Dedifferentiated amniotic fluid mesenchymal stem cell (primary cell): Measurements from ENCODE around the gene SAMD9L.

ENCODE experiments used
- DNase-seq: peaks from one replicate; pipeline ENCODE4 v3.0.0-alpha.2; 2016; ENCODE audit errors: extremely low spot score

Gene SAMD9L

DNA sequence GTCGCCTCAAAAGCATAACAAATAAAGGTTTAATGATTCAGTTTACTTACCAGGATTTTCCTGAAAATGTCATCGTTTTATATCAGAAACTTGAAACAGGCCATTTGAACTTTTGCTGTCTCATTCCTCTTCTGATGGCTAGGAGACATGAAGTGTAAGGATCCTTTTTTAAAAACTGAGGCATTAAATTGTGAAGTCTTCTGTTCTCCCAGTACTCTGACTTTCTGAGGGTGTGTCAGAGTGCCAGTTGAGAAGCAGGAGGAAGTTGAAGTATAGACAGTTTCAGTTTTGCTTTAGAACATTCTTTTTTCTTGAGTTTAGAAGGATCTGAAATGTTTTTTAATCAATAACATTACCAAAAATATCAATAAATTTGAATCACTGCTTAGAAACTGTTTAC is at the start of gene SAMD9L:
SAMD9L (minus strand) TSS at position 242 of the 400 bp plus-strand sequence. CDS start 12,414 bp downstream, outside the sequence.
- peak; percentile 21 for DNase-seq

DNA sequence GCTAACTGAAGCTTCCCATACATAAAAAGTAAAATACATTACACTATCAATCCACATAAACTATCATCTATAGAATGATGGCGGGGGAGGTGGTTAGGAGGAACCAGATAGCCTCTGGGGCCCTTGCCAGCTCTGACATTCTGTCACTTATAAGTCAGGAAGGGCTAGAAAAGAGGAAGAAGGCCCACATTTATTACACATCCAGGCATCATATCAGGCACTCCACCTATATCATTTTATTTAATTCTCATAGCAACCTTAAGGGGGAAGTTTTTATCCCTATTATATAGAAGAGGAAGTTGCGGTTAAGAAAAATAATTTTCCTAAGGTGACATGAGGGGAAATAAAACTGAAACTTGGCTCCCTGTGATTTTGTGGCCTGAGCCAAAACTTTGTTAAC is 48.2 kb upstream of the SAMD9L start:
- no peak for DNase-seq

DNA sequence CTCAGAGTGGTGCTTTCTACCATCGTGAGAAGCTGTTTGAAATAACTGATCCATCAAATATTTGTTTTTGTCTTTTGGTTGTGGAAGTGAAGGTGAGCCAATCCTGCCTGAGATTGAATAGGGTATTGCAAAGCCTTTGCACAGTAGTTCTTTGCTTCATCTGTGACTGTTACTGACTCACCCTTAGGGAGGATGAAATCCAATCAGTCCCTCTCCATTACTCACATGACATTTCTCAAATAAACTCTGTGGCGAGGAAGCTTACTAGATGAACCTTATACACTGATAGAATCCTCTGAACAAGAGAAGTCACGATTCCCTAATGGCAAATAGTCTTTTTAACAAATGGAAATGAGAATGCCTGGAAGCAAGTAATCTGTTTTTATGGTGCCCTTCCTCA is 46.2 kb upstream of the SAMD9L start:
- DNase-seq: no peak

- no peak for DNase-seq
Measured at GRCh38 chr7:93188870-93189634, 40.9 kb upstream of the SAMD9L start.

- no peak for DNase-seq
Measured at GRCh38 chr7:93185303-93186027, 37.3 kb upstream of the SAMD9L start.

- no peak for DNase-seq
Measured at GRCh38 chr7:93179173-93179572, 31.0 kb upstream of the SAMD9L start.

GRCh38 chr7:93178213-93178612 is 30.0 kb upstream of the SAMD9L start:
- DNase-seq: no peak

DNA sequence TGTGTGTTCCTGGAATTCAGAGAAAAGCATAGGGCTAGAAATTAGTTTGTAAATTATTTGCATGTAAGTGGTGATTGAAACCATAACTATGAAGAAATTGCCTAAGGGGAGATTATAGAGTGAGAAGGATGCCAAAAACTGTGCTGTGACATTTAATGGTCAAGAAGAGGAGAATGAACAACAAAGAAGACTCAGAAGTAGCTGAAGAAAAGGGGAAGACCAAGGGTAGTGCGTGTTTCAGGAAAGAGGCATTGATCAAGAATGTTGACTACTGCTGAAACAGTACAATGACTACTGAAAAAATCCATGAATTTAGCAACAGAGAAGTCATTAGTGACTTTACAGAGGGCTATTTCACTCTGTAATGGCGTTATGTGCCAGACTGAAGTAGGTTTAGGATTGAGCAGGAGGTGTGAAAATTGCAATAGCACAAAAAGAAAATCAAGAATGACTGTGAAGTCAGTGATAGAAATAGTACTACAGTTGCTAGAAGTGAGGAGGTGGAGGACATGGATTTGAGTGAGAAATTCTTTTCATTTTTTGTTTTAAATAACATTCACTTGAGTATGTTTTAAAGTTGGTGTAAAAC is 28.9 kb upstream of the SAMD9L start:
- DNase-seq: no peak

DNA sequence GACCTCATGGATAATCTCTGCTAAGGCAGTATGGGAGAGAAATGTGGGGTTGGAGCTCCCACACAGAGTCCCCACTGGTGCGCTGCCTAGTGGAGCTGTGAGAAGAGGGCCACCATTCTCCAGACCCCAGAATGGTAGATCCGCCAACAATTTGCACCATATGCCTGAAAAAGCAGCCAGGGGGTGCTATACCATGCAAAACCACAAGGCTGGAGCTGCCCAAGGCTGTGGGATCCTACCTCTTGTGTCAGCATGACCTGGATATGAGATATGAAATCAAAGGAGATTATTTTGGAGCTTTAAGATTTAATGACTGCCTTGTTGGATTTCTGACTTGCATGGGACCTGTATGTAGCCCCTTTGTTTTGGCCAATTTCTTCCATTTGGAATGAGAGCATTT is 27.0 kb upstream of the SAMD9L start:
- no peak for DNase-seq

GRCh38 chr7:93172683-93173082 is 24.5 kb upstream of the SAMD9L start:
- DNase-seq: no peak

DNA sequence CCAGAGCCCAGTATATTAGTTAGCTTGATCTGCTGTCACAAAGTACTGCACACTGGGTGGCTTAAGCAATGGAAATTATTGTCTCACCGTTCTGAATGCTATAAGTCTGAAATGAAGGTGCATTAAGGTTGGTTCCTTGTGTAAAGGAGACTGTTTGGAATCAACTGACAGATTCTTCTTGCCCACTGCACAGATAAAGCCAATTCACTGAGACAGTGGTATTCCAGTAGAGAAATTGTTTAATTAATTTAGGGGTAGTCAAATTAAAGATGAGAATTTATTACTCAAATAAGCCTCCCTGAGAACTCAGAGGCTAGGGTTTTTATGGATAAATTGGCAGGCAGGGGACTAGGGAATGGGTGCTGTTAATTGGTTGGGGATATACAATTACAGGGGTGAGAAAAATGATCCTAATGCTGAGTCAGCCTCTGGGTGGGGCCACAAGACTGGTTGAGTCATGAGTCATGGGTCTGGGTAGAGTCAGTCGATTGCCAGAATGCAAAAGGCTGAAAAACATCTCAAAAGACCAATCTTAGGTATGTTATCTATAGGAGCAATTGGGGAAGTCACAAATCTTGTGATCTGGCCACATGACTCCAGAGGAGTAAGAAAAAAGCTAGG is 23.5 kb upstream of the SAMD9L start:
- no peak for DNase-seq

DNA sequence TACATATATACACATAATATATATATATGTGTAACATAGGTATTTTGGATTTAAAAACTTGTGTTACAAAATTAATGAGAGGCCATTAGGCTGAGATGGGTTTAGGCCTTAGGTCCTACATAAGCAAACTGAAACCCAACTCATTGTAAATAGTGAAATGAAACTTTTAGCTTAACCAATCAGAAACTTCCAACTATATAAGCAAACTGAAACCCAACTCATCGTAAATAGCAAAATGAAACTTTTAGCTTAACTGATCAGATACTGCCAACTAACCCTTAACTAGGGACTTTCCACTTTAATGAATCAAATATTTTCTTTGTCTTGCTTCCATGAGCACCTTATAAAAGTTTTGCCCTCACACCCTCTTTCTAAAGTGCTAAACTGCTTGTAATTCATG is 17.3 kb upstream of the SAMD9L start:
- DNase-seq: no peak

GRCh38 chr7:93164766-93165165 is 16.6 kb upstream of the SAMD9L start:
- DNase-seq: no peak

DNA sequence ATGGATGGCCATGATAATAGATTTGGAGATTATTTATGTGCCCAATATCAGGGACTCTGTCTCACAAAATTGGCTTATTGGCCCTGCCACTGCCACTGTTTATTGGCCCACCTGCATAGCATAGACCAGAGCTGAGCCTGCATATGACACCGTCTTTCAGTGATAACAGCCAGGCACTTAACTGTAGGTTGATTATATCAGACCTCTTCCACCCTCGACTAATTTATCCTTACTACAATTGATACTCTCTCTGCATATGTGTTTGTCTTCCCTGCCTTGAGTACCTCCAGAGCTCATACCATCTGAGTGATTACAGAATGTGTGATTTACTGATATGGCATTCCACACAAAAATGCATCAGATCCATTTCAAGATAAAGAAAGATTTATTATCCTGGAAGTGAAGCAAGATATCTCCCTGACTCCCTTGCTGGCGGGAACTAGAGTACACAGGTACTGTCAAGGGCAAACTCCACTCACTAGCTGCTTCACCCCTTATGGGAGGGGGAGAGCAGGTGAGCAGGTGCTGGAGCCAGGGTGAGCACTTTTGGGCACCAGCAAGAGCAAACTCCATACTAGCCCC is 13.1 kb upstream of the SAMD9L start:
- no peak for DNase-seq

DNA sequence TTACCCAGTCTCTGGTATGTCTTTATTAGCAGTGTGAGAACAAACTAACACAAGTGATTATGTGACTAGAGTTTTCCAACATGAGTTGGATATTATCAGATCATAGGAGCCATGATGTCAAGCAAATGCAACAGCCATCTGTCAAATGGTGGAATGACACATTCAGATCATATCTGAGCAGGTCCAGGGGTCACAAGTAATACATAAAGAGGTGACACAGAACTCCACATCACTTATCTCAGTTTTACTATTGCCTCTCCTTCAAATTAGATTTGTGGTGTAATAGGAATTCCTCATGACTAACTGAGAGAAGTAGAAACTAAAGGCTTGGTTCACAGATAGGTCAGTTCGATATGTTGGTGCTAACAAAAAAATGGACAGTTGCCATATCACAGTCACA is 12.2 kb upstream of the SAMD9L start:
- DNase-seq: no peak

DNA sequence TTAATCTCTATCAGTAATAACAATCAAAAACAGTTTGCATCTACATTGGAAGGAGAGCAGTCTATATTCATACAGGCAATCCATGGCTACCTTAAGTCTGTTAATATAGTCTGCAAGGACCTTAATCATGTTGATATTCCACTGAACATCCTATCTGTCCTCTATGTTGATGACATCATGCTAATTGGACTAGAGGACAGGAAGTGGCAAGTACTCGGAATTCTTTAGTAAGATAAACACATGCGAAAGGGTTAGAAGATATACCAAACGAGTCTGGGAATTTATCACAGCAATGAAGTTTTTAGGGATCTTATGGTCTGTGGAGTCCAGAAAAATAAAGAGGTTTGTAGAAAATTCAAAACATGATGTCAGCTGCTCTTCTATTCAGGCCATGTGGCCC is 11.3 kb upstream of the SAMD9L start:
- DNase-seq: no peak

DNA sequence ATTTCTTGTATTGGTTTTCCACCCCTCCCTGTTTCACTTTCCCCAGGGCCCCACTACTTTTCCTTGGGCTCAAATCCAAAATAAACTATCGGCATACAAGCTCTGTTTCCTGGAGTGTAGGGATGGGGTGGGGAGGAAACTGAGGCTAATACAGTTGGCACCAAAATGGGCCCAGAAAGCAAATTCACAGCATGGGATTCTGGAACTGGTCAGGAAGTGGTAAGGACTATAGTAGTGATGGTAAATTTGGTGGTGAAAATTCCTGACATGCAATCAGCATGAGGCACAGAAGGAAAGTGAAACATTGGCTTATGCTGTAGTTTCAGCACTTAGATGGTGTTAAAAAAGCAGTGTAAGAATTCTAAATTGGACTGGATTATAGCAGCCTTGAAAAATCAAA is 8.7 kb upstream of the SAMD9L start:
- no peak for DNase-seq

GRCh38 chr7:93150200-93150835 is 2.1 kb upstream of the SAMD9L start:
- DNase-seq: peak; percentile 49

DNA sequence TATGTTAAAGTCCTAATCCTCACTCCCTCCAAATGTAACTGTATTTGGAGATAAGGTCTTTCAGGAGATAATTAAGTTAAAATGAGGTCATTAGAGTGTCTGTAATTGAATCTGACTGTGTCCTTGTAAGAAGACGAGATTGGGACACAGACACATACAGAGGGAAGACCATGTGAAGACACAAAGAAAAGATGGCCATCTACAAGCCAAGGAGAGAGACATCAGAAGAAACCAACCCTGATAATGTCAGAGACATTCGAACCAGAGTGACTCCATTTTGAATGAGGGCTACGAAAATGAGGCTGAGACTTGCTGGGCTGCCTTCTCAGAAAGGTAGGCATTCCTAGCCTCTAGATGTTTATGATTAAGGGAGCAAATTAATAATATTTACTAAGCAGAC is 542 bp upstream of the SAMD9L start:
- DNase-seq: no peak

DNA sequence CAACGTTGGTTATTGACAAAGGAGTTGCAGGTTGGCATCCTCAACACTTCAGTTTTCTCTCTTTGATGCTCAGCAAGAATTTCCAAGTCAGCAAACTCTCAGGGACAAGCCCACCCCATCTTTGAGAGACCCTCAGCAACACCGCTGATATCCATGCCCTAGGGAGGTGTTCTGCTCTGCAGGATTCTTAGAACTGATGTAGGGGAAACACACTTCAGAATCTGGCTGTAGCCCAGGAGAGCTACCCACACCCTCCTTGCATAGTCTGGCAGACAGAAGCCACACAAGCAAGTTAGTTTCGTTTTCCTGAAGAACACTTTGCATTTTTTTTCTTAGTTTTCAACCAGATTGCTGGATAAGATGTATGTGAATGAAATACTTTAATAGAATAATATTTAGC is 822 bp downstream of the SAMD9L start:
- DNase-seq: peak; percentile 75

DNA sequence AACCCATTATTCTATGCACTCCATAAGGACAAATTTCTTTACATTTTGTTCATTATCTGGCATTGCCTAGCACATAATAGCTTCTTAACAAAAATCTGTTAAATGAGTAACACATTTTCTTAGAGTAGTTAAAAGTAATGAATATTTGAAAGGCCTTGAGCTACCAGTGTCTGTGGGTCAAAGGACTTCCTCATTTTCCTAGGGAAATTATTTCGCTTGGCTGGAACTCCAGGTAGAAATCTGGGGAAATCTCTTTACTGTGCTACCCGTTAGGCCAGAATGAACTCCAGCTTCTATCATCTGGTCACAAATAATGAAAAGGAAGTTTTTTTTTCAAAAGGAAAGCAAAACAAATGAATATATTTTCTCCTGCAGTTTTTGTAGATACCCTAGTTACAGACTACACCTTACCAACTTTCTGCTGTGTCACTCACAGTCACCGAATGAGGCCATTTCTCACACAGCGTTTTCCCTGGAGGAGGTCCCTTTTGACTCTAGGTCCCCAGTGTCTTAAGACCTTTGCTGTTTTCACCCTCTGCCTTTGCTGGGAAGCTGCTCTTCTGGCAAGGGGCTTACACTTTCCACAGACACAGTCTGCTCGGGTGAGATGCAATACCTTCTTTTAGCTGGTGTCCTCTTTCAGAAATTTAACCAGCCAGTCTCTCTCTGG is 1.6 kb downstream of the SAMD9L start:
- no peak for DNase-seq
